Heart right ventricle (tissue), 16 donors: ENCODE data around the gene MED16. TPM values are rescaled to one million over a fixed set of nuclear protein-coding genes. Genes with fewer than 3 reads are reported as not detected.

Source experiments
- ATAC-seq, 8 donors: fragments of 200-7000 bp; cut with Tn5 transposase; one replicate each; pipeline ENCODE4 v1.9.1; 2020; ENCODE audit warnings: mild to moderate bottlenecking in 8 of 8, moderate library complexity in 8 of 8, moderate number of reproducible peaks in 1 of 8
- DNase-seq, 2 donors: peaks; one replicate each; pipeline ENCODE4 v3.0.0-alpha.2; 2020
- H3K27ac ChIP-seq, 10 donors: fragments of 200-600 bp; sonication (generic) in 2 of 10; one replicate each; pipeline versions ENCODE4 v1.5.0 to v1.8.0; 2020 to 2022; ENCODE audit warnings: mild to moderate bottlenecking in 3 of 10
- H3K27me3 ChIP-seq, 7 donors: fragments of 200-600 bp; one replicate each; pipeline ENCODE4 v1.8.0; 2021 to 2022; ENCODE audit warnings: mild to moderate bottlenecking in 2 of 7
- H3K36me3 ChIP-seq, 9 donors: fragments of 200-600 bp; sonication (generic) in 1 of 9; one replicate each; pipeline versions ENCODE4 v1.5.0 to v1.8.0; 2020 to 2022; ENCODE audit warnings: mild to moderate bottlenecking in 2 of 9
- H3K4me1 ChIP-seq, 9 donors: fragments of 200-600 bp; sonication (generic) in 1 of 9; one replicate each; pipeline versions ENCODE4 v1.5.0 to v1.8.0; 2020 to 2022; ENCODE audit warnings: mild to moderate bottlenecking in 4 of 9
- H3K4me3 ChIP-seq, 10 donors: fragments of 200-600 bp; sonication (generic) in 2 of 10; one replicate each; pipeline versions ENCODE4 v1.5.0 to v1.8.0; 2020 to 2022; ENCODE audit warnings: mild to moderate bottlenecking in 7 of 10, moderate library complexity in 2 of 10
- H3K9me3 ChIP-seq, 11 donors: fragments of 200-600 bp in 10 of 11; sonication (generic) in 2 of 11; one replicate each; pipeline versions ENCODE4 v1.5.0 to v1.8.0; 2013 to 2022; ENCODE audit warnings: mild to moderate bottlenecking in 2 of 11, control low read depth in 1 of 11, moderate library complexity in 1 of 11
- WGBS, 2 donors: extraction: QIAGEN DNeasy Blood & Tissue Kit; methylation state at CpG; one replicate each; pipeline ENCODE4 v1.1.7; 2013; ENCODE audit warnings: inconsistent platforms in 1 of 2; 5-methylcytosine and 5-hydroxymethylcytosine counted together
- intact Hi-C, 10 donors: fragments of 100-400 bp; cut with DNase I; formaldehyde crosslinking; loops; one replicate each; pipeline versions ENCODE4 v1.11.1 to v1.14.2; 2022
- polyA plus RNA-seq, 2 donors: library from polyadenylated mRNA; stranded (reverse); fragments of 200-250 nt; gene quantifications; one replicate each; pipeline ENCODE4 v1.2.3, GENCODE V29; 2013
- total RNA-seq, 10 donors: library from RNA; stranded (reverse); fragmentation: NEBNext Ultra II Directional in 3 of 10; extraction: Animal tissue kit (Norgen Biotek cat#: 25700) in 3 of 10; gene quantifications; one replicate each; pipeline versions ENCODE4 v1.2.1 to v1.2.4, GENCODE V29; 2021 to 2023
- TF ChIP-seq, protein P1 (sequence below), 9 donors: fragments of 200-600 bp; sonication (generic) in 2 of 9; IDR thresholded peaks; one replicate each; pipeline versions ENCODE4 v1.5.0 to v1.8.0; 2021 to 2022; ENCODE audit warnings: antibody characterized with exemption in 9 of 9, mild to moderate bottlenecking in 5 of 9, moderate library complexity in 1 of 9
- donor health status: Arrhythmogenic right ventricular cardiomyopathy.
- donor health status: ischemic (EF 13 %, LVEDD 7.1; RV severe dilation, severe dysfunction).
- donor health status: healthy with polysubstance abuse.
- donor health status: DM: no; HTN: yes; CAD: no.
- donor health status: DM: no; HTN: no; CAD: no.
- donor health status: ischemic (EF 25% LVEDD 6.9; RV normal size, moderate dysfunction).
- donor health status: ischemic (EF 25% LVEDD 5.7; RV mildly dilated, moderate dysfunction).
- donor health status: healthy.
- donor health status: DM: yes; HTN: yes; CAD: no.
- donor health status: Ischemic cardiomyopathy.
- donor health status: ischemic (EF 35%, LVEDD 5.7; RV mildly dilated, moderate dysfunction).
- donor health status: nonischemic (EF 11% LVEDD 7.7; RV severe dilation, severe dysfunction).
- donor health status: DM: yes; HTN: yes; CAD: no.
- donor health status: PGD.
- donor health status: ischemic (EF 29% LVEDD 5.4; RV normal size, mild dysfunction).
- donor health status: nonischemic (EF 23%, LVEDD 6.1; RV moderate dilation, normal function).

The MED16 gene
- total and polyA plus RNA-seq, 12 donors: 17.6 to 42.9 (median 27.7) TPM

DNA sequence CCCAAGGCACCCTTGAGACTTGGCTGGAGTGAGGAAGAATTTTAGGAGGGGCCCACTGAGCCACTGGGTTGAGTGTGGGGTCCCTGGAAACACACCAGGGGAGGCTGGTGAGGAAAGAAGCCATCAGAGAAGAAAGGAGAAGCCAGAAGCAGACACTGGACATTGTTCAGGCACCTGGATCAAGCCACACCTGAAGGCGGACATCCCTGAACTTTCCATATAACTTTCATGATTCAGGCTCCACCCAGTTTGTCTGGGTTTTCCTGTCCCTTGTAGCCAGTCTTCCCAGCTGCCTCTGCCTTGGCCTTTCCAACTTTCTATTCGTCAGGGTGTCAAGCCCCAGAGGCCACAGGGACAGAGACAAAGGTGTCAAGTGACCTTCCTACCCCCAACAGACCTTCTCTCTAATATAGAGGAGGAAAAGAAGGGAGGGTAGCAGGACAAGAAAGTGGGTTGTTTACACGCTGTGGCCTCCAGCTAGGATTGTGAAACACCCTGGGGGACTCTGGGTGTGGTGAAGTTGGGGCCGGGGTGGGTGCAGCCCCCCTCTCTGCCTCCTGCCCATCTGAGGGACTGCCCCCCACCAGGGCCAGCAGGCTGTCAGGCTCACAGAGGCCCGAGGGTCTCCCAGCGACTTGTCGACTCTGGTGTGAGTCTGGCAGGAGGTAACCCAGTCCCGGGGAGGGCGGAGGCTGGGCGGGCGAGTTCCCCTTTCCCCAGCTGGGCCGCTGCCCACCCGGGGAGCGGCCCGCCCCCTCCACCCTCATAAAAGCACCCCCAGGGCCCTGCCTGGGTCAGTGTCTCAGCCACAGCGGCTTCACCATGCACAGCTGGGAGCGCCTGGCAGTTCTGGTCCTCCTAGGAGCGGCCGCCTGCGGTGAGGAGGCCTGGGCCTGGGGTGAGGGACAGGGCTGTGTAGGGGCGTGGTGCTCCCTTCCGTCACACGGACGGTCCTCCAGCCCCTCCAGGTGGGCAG is 33.8 kb downstream of the MED16 start, which contains the start of gene CFD:
Gene CFD, plus strand, starts transcription at position 797 of the 976 bp plus-strand sequence. Its CDS starts 26 bp downstream, at position 823.
- peak; percentile 56 to 72 (median 64) for ATAC-seq
- no peaks in the 10 kb centered on the region for H3K36me3 ChIP-seq
- peaks cover 0 to 58% (median 39%) of the 10 kb centered on the region in 7 donors for H3K27me3 ChIP-seq
- intact Hi-C loops: loop anchor here in 5 of 10 donors (5.0 to 10.0 kb wide), 7 partner anchors 58 to 126 kb away; partner anchors contain the start of genes WDR18 (in 2 of the 5), KISS1R (in 1 of the 5) and PTBP1 (in 1 of the 5)
- H3K4me3 ChIP-seq: peak within 1 kb of the TSS; percentile 16 to 57 (median 46)
- TF ChIP-seq, protein P1, sequence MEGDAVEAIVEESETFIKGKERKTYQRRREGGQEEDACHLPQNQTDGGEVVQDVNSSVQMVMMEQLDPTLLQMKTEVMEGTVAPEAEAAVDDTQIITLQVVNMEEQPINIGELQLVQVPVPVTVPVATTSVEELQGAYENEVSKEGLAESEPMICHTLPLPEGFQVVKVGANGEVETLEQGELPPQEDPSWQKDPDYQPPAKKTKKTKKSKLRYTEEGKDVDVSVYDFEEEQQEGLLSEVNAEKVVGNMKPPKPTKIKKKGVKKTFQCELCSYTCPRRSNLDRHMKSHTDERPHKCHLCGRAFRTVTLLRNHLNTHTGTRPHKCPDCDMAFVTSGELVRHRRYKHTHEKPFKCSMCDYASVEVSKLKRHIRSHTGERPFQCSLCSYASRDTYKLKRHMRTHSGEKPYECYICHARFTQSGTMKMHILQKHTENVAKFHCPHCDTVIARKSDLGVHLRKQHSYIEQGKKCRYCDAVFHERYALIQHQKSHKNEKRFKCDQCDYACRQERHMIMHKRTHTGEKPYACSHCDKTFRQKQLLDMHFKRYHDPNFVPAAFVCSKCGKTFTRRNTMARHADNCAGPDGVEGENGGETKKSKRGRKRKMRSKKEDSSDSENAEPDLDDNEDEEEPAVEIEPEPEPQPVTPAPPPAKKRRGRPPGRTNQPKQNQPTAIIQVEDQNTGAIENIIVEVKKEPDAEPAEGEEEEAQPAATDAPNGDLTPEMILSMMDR (IDR thresholded peaks at IDR 0.05): no peak
- 41 to 48% methylated on average over 24 of the region's 24 CpGs for WGBS, 2 donors
- no peaks in the 10 kb centered on the region for H3K9me3 ChIP-seq
- peak in 1 of 2 donors; percentile 81 for DNase-seq
- peak within 1 kb of the TSS; percentile 8 to 86 (median 78) for H3K27ac ChIP-seq
- peaks cover 0 to 44% (median 10%) of the 10 kb centered on the region in 9 donors for H3K4me1 ChIP-seq

DNA sequence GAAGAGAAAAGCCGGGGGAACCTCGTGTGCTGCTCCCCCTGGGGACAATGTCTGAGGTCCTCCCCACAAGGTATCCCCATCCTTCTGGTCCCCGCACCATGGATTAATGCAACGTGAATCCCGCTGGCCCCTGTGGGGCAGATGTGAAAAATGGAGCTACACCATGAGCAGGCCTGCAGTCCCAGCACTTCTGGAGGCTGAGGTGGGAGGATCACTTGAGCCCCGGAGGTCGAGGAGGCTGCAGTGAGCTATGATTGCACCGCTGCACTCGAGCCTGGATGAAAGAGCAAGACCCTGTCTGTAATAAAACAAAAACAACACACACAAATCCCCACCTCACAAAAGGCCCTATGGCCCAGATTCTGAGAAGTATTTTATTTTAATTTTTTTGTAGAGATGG is 34.7 kb downstream of the MED16 start:
- Histone ChIP-seq H3K27me3 (peaks cover 0 to 62% (median 44%) of the 10 kb centered on the region in 7 donors), H3K36me3 (no peaks in the 10 kb centered on the region), H3K4me1 (peaks cover 0 to 35% (median 7%) of the 10 kb centered on the region in 9 donors), H3K9me3 (no peaks in the 10 kb centered on the region), H3K4me3 (no peak overlapping the region), H3K27ac (peak overlapping the region in 2 of 10 donors; percentile 74 to 79)
- TF ChIP-seq, protein P1 (IDR thresholded peaks at IDR 0.05): no peak
- ATAC-seq (no peak), DNase-seq (no peak)
- 77 to 81% methylated on average over 9 of the region's 9 CpGs for WGBS, 2 donors
- intact Hi-C loops: loop anchor here in 5 of 10 donors (5.0 to 10.0 kb wide), 7 partner anchors 59 to 127 kb away; partner anchors contain the start of genes WDR18 (in 2 of the 5), KISS1R (in 1 of the 5) and PTBP1 (in 1 of the 5)

DNA sequence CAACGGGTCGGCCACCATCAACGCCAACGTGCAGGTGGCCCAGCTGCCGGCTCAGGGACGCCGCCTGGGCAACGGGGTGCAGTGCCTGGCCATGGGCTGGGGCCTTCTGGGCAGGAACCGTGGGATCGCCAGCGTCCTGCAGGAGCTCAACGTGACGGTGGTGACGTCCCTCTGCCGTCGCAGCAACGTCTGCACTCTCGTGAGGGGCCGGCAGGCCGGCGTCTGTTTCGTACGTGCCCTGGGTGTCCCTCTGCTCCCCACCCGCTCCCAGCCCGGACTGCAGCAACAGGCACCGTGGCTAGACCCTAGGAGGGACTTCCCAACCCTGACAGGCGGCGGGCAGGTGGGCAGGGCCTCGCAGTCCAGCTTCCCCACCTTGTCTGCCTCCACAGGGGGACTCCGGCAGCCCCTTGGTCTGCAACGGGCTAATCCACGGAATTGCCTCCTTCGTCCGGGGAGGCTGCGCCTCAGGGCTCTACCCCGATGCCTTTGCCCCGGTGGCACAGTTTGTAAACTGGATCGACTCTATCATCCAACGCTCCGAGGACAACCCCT is 37.3 kb downstream of the MED16 start:
- no peak overlapping the region for H3K4me3 ChIP-seq
- DNase-seq (no peak), ATAC-seq (no peak)
- no peaks in the 10 kb centered on the region for H3K36me3 ChIP-seq
- H3K4me1 ChIP-seq: peaks cover 2 to 42% (median 9%) of the 10 kb centered on the region in 9 donors
- intact Hi-C loops: loop anchor here in 5 of 10 donors (2.0 to 10.0 kb wide), 8 partner anchors 61 to 129 kb away; partner anchors contain the start of genes WDR18 (in 2 of the 5), KISS1R (in 1 of the 5) and PTBP1 (in 1 of the 5)
- H3K27ac ChIP-seq: no peak overlapping the region
- no peaks in the 10 kb centered on the region for H3K9me3 ChIP-seq
- TF ChIP-seq, protein P1 (IDR thresholded peaks at IDR 0.05): no peak
- 74 to 75% methylated on average over 40 of the region's 40 CpGs for WGBS, 2 donors
- H3K27me3 ChIP-seq: peaks cover 0 to 72% (median 51%) of the 10 kb centered on the region in 7 donors

DNA sequence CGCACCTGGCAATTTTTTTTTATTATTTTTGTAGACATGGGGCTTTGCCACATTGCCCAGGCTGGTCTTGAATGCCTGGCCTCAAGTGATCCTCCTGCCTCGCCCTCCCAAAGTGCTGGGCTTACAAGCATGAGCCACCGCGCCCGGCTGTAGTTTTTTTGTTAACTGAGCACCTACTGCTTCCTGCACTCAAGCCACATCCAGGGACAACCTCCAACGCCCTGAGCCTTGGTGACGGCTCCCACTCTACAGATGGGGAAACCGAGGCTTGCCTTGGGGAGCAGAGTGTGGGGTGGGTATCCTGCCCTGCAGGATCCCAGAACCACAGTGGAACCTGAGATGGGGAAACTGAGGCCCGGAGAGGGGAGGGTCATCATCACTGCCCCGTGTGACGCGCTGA is 37.8 kb downstream of the MED16 start:
- no peak for DNase-seq
- 86 to 91% methylated on average over 12 of the region's 12 CpGs for WGBS, 2 donors

More for the DNA sequence above, 37.8 kb downstream of the MED16 start:
- Histone ChIP-seq H3K27me3 (peaks cover 0 to 67% (median 46%) of the 10 kb centered on the region in 7 donors), H3K4me1 (peaks cover 7 to 42% (median 10%) of the 10 kb centered on the region in 9 donors), H3K27ac (no peak overlapping the region), H3K4me3 (no peak overlapping the region), H3K36me3 (no peaks in the 10 kb centered on the region), H3K9me3 (no peaks in the 10 kb centered on the region)
- TF ChIP-seq, protein P1 (IDR thresholded peaks at IDR 0.05): no peak
- ATAC-seq: no peak
- intact Hi-C loops: loop anchor here in 5 of 10 donors (5.0 to 10.0 kb wide), 7 partner anchors 60 to 130 kb away; partner anchors contain the start of genes WDR18 (in 2 of the 5), KISS1R (in 1 of the 5) and PTBP1 (in 1 of the 5)
